ENCODE results near the gene CFAP251.
A peak's percentile ranks its signal among the peaks of the same experiment; 100 is the strongest.
"Not testable (repeated sequence)": the region's sequence is repeated elsewhere in the genome, so short reads cannot be mapped to it uniquely, and the experiment has no call there.

Gene CFAP251

GRCh38 chr12:121917950-121918678, at the start of gene CFAP251:
CFAP251 (plus strand) TSS chr12:121918592; CDS start chr12:121921306, 2,714 bp downstream.
- peak; percentile 85 to 89 for DNase-seq (ENCODE audit: low read depth in 2 of 2)

- DNase-seq (ENCODE audit: low read depth in 2 of 2), result not testable (repeated sequence)
Measured at GRCh38 chr12:121869229-121869628, 49.2 kb upstream of the CFAP251 start.

GRCh38 chr12:121871467-121871866, 46.9 kb upstream of the CFAP251 start:
- no peak for DNase-seq (ENCODE audit: low read depth in 2 of 2)

- DNase-seq (ENCODE audit: low read depth in 2 of 2), result no peak
Measured at GRCh38 chr12:121872546-121873215, 45.7 kb upstream of the CFAP251 start.

- no peak for DNase-seq (ENCODE audit: low read depth in 2 of 2)
Measured at GRCh38 chr12:121873216-121873569, 45.2 kb upstream of the CFAP251 start.

GRCh38 chr12:121874071-121874470, 44.3 kb upstream of the CFAP251 start:
- DNase-seq (ENCODE audit: low read depth in 2 of 2), result no peak

GRCh38 chr12:121875582-121875981, 42.8 kb upstream of the CFAP251 start:
- no peak for DNase-seq (ENCODE audit: low read depth in 2 of 2)

- not testable (repeated sequence) for DNase-seq (ENCODE audit: low read depth in 2 of 2)
Measured at GRCh38 chr12:121876080-121876447, 42.3 kb upstream of the CFAP251 start.

- no peak for DNase-seq (ENCODE audit: low read depth in 2 of 2)
Measured at GRCh38 chr12:121883315-121883660, 35.1 kb upstream of the CFAP251 start.

- not testable (repeated sequence) for DNase-seq (ENCODE audit: low read depth in 2 of 2)
Measured at GRCh38 chr12:121885129-121885528, 33.3 kb upstream of the CFAP251 start.

GRCh38 chr12:121888083-121888477, 30.3 kb upstream of the CFAP251 start:
- DNase-seq (ENCODE audit: low read depth in 2 of 2), result no peak

GRCh38 chr12:121888478-121889273, 29.7 kb upstream of the CFAP251 start, which contains the start of gene PSMD9:
PSMD9 (plus strand) TSS chr12:121888790; CDS start chr12:121888857, 67 bp downstream.
- peak; percentile 94 to 97 for DNase-seq (ENCODE audit: low read depth in 2 of 2)

- DNase-seq (ENCODE audit: low read depth in 2 of 2), result no peak
Measured at GRCh38 chr12:121889274-121889624, 29.1 kb upstream of the CFAP251 start.

GRCh38 chr12:121889661-121890060, 28.7 kb upstream of the CFAP251 start:
- not testable (repeated sequence) for DNase-seq (ENCODE audit: low read depth in 2 of 2)

- DNase-seq (ENCODE audit: low read depth in 2 of 2), result no peak
Measured at GRCh38 chr12:121892673-121893561, 25.5 kb upstream of the CFAP251 start.

GRCh38 chr12:121893961-121894460, 24.4 kb upstream of the CFAP251 start:
- DNase-seq (ENCODE audit: low read depth in 2 of 2), result no peak

- DNase-seq (ENCODE audit: low read depth in 2 of 2), result no peak
Measured at GRCh38 chr12:121894633-121895032, 23.8 kb upstream of the CFAP251 start.

GRCh38 chr12:121898287-121898686, 20.1 kb upstream of the CFAP251 start:
- no peak for DNase-seq (ENCODE audit: low read depth in 2 of 2)

- DNase-seq (ENCODE audit: low read depth in 2 of 2), result no peak
Measured at GRCh38 chr12:121899590-121899989, 18.8 kb upstream of the CFAP251 start.

GRCh38 chr12:121903202-121903601, 15.2 kb upstream of the CFAP251 start:
- no peak for DNase-seq (ENCODE audit: low read depth in 2 of 2)

- no peak for DNase-seq (ENCODE audit: low read depth in 2 of 2)
Measured at GRCh38 chr12:121905746-121906145, 12.6 kb upstream of the CFAP251 start.

Data from stimulated activated CD4-positive, alpha-beta T cell treated with anti-CD3 and anti-CD28 coated beads, Interleukin-1b, Interleukin-23, amount 100 ng/mL, for 1 hour (primary cell).